Retina (tissue), 1 donor: ENCODE data around the gene MEGF8.
"Not testable (repeated sequence)": the region's sequence is repeated elsewhere in the genome, so short reads cannot be mapped to it uniquely, and the experiment has no call there.

Experiments
- DNase-seq: peaks from one replicate; pipeline ENCODE4 v3.0.0-alpha.2; 2016

MEGF8 gene

DNA sequence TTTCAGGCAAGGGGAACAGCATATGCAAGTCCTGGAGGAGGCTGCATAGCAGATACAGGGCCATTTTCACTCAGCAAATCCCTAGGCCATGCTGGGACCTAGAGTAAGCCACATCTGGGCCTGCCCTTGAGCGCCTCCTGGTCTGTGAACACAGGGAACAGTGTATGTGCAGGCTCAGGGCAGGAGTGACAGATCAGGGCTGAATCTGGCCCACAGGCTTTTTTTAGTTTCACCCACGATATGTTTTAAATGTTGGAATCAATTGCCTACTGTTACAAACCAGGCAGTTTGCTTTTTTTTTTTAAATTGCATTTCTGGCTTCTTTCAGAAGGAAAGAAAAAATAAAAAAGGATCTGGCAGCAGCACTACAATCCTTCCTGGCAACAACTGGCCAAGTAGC, 13.8 kb upstream of the MEGF8 start:
- DNase-seq = no peak

DNA sequence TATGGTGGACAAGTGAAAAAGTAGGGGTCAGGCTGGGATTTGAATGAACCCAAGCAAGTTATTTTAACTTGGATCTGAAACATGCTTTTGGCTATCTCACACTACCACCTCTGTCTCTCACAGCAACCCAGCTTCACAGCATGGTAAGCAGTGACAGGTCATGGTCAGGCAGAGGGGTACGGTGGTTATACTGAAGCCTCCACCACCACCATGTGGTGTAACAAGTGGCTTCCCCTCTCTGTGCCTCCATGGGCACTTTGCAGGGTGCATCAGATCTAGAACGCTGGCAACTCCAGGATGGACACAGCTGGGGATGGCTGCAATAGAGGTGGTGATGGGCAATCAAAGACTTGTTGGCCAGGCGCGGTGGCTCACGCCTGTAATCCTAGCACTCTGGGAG, 13.1 kb upstream of the MEGF8 start:
- no peak for DNase-seq

DNA sequence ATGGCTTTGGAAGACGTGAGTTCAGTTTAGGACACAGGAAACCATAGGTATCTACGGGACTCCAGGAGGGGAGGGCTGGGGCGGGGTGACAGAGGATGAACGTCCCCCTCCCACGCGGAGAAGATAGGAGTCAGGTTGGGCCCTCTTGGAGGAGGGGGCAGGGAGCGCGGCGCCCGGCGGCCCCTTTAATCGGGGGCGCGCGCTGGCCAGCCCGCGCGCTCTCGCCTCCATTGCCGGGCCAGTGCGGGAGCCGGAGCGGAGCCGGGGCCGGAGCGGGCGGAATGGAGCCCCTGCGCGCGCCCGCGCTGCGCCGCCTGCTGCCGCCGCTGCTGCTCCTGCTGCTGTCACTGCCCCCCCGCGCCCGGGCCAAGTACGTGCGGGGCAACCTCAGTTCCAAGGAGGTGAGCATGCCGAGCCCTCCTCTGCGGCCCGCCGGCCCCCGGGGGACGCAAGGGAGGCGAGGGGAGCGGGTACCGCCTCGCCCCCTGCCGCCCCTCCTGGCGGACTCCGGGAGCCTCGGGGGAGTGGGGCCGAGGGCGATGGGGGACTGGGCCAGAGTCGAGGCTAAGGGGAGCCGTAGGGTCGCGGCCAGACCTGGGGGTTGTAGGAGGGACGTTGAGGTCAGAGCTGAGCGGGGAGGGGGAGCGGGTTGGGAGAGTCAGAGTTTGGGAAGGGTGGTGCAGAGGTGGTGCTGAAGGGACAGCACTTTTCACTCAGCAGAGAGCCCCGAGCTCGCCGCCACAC, 12.2 kb upstream of the MEGF8 start, which contains the start of gene TMEM145:
TSS of gene TMEM145 (plus strand) at position 214 of the 744 bp plus-strand sequence. CDS start at position 282, 68 bp downstream.
- peak; percentile 88 for DNase-seq

DNA sequence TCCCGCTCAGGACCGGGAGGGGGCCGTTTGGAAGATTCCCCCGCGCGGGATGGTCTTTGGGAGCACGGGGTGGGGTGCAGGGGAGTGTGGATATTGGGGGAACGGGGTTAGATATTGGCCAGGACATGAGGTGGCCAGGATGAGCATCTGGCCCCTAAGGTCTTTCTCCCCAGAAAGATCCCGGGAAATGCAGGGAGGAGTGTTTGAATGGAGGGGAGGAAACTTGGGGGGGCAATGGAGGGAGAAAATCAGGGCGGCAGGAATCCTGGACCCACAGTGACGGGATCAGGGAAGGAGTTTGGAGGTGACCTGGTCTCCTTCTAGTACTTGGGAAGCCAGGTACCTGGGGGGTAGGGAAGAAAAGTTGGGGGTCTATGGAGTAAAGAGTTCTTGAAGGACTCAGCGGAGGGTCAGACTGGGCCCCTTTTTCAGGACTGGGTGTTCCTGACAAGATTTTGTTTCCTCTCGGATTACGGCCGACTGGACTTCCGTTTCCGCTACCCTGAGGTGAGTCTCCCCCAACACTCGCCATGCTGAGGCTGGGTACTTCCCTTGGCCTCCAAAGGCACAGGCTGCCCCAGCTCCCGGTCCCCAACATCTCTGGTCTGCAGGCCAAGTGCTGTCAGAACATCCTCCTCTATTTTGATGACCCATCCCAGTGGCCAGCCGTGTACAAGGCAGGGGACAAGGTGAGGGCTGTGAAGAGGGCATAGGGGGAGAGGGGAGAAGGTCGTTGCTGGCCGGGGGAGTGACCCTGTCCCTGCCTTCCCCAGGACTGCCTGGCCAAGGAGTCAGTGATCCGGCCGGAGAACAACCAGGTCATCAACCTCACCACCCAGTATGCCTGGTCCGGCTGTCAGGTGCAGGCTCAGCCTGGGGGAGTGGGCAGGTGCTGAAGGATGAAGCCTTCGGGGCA, 11.3 kb upstream of the MEGF8 start:
- no peak for DNase-seq

DNA sequence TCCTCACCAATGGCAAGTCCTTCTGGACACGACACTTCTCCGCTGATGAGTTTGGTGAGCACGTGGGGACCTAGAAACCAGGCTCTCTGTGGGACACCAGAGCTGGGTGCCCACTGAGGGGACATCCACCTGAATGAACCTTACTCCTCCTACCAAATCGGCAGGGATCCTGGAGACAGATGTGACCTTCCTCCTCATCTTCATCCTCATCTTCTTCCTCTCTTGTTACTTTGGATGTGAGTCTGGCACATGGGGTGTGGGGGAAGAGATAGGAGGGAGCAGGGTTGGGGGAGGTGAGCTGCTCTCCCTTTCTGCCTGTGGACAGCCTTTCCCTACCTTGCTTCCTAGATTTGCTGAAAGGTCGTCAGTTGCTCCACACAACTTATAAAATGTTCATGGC, 10.4 kb upstream of the MEGF8 start:
- DNase-seq = no peak

DNA sequence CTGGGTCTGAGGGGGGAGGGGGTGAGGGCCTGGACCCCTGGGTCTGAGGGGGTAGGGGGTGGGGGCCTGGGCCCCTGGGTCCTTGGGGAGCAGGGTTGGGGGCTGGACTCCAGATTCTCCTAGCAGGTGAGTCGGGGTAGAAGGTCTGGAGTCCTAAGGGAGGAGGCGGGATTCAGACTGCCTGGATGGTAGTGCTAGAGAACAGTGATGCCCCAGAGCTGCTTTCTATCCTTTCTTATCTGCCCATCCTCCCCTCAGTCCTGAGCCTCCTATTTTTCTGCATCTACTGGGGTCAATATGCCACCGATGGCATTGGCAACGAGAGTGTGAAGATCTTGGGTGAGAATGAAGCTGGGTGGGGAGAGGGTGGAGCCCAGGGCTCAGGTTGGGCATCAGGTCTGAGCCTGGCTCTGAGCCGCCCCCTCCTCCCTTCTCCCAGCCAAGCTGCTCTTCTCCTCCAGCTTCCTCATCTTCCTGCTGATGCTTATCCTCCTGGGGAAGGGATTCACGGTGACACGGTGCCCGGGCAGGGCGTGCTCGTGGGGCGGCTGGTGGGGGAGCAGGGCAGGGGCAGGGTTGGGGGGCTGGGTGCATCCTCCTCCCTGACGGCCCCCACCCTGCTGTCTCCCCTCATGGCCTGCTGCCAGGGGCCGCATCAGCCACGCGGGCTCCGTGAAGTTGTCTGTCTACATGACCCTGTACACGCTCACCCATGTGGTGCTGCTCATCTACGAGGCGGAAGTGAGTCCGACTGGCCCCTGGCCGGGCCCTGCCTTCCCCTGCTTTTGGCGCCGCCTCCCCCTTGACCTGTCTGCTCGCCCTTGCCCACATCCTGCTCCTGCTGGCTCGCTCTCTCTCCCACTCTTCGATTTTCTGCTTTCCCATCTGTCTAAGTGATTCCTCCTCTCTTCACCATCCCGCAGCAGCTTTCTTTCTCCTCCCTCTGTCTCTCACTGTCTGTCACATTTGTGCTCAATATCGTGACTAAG, 8.9 kb upstream of the MEGF8 start:
- peak; percentile 41 for DNase-seq

DNA sequence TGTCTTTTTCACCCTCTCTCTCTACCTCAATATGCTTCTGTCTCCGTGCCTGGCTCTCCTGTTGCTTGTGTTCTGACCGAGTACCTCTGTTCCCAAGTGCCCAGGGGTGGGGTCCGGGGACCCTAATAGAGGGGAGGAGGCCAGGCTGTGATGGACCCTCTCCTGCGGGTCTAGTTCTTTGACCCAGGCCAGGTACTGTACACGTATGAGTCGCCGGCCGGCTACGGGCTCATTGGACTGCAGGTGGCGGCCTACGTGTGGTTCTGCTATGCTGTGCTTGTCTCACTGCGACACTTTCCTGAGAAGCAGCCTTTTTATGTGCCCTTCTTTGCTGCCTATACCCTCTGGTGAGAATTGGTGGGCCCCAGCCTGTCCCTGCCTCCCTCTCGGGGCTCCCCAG, 7.9 kb upstream of the MEGF8 start:
- no peak for DNase-seq

DNA sequence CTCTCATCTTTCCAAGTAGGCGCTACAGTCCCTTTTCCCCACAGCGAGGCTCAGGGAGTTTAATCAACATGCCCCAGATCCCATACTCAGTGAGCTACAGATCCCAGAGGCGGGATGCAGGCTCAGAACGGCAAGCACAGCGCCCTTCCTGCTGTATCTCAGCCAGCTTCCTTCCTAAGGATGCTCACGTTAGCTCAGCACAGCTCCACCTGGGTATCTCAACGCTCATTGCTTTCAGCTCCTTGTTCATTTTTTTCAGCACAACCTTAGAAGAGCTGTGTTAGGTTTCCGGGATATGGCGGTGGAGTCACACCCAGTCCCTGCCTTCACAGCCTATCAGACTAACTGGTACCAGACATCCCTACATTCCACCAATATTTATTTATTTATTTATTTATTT, 3.1 kb upstream of the MEGF8 start:
- DNase-seq = no peak

DNA sequence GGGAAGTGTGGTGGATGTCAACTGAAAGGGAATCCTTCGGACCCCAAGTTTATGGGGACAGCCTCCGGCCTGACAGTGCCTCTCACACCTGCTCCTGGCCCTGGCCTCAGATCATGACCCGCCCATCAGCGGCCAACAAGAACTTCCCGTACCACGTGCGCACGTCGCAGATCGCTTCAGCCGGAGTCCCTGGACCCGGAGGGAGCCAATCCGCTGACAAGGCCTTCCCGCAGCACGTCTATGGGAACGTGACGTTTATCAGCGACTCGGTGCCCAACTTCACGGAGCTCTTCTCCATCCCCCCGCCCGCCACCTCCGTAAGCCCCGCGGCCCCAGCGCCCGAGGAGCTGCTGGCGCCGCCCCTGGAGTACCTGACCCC, 2.0 kb upstream of the MEGF8 start:
- DNase-seq = no peak

DNA sequence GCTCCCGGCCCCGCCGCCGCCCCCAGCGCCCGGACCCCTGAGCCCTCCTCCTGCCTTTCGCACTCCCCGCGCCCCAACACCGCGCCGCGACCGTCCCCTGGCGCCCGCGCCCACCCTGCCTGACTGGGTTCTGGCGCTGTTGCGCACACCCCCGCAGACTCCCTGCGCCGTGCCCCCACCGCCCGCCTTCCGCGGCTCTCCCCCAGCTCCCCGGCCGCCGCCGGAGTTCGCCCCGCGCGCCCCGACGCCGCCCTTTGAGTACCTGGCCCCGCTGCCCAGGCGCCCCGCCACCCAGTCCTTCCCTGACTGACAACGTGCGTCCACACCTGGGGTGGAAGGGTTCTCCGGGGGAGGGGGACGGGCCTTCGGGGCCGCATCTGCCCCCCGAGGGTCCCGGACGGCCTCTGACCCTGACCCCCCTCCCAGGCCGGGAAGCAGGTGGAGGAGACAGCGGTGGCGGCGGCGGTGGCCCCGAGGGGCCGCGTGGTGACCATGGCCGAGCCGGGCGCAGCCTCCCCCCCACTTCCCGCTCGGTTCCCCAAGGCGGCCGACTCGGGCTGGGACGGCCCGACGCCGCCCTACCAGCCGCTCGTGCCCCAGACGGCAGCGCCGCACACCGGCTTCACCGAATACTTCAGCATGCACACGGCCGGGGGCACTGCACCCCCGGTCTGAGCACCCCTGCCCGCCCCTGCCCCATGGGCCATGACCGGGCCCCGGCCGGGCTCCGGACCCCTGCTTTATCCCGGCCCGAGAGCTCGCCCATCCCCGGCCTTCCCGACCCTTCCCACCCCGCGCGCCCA, 1.4 kb upstream of the MEGF8 start:
- DNase-seq = peak; percentile 19

DNA sequence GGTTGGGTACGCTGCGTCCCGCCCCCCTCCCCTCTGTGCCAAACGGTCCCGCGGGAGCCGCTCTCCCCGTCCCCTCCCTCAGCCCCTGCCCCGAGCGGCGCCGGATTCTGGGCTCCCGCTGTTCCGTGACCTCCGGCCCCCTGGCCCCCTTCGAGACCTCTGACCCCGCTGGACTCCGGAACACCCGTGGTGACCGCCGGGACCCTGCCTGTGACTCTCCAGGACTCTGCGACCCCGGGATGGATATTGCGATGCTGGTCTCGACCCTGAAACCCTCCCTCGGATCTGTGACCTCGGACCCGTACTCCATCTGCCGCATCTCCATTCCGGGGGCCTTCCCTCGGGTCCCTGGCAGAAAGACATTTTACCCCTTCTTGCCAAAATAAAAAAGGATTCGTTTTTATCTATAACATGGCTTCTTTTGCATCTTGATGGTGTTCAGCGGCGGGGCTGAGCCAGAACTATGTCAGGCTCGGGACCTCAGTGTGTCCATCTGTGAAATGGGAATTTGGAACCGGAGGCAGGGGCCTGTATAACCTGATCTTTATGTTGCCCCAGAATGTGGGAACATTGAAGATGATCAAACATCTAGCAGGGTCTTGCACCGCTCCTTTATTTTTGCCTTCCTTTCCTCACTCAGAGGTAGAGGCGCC, 654 bp upstream of the MEGF8 start:
- DNase-seq = no peak

DNA sequence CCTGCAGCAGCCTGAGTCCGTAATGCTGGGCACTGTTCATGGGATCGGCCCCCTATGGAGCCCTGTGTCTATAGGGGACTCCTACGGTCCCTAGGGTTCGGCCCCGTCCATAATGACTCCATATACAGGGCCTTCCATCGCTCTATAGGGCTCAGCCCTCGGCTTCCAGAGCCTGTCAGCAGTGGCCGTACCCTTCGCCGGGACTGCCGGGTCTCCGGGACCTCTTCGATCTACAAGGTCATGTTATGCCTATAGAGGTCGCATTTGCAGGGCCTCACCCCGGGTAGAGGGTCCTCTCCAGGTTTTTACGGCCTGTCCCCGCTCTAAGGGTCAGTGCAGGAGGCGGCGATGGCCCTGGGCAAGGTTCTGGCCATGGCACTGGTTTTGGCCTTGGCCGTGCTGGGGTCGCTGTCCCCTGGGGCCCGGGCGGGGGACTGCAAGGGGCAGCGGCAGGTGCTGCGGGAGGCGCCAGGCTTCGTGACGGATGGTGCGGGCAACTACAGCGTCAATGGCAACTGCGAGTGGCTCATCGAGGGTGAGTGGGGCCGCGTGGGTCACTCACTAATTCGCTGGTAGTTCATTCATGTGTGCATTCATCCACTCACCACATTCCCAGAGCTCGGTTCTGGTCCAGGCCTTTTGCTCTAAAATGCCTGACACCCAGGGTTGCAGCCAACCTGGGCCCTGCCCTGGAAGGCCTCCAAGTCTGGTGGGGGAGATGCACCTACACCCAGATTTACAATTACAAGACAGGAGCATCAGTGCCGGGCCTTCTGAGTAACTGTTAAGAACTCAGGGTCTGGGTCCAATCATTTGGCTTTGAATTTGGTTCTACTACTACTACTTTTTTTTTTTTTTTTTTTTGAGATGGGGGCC, 699 bp downstream of the MEGF8 start:
- no peak for DNase-seq

DNA sequence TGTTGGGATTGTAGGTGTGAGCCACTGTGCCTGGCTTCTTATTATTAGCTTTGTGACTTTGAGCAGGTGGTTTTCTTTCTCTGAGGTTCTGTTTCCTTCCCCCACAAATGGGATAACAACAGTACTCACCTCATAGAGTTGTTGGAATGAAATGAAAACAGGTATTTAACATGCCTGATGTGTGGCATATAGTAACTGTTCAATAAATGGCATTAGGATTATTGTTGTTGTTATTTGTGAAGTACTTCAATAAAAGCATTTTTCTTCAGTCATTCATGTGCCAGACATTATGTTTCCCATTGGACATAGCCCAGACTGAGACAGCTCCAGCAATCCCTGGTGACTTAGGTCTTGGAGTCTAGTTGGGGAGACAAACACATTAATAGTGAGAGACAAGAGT, 1.5 kb downstream of the MEGF8 start:
- DNase-seq = no peak

DNA sequence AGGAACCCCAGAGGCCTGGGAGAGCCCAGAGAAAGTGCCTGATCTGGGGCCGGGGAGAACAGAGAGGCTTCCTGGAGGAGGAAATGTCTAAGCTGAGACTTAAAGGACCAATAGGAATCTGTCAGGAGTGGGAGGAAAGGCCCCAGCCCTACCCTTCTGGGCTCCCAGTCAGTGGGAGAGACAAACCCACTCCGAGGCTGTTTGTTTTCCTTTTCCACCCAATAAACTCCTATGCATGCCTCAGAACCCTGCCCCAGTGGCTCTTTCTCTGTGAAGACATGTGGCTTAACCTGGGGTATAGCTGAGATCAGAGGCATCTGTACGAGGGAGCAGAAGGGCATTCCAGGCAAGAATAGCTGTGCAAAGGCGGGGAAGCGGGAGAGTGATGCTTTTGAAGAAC, 1.9 kb downstream of the MEGF8 start:
- DNase-seq = no peak

DNA sequence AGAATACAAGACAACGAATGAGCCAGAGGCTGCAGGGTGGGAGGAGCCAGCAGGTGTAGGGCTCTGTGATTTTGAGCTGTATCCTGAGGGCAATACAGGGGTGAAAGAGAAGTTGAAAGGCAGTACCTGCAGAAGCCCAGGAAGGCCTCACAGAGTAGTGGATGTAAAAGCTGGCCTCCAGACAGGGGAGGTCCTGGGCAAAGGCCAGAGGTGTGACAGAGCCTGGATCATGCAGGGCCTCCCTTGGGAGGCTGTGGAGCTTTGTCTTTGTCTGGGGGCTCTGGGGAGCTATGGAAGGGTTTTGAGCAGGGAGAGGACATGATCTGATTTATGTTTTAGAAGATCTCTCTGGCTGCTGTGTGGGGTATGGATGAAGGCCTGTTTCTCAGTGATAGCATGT, 2.7 kb downstream of the MEGF8 start:
- DNase-seq = no peak

DNA sequence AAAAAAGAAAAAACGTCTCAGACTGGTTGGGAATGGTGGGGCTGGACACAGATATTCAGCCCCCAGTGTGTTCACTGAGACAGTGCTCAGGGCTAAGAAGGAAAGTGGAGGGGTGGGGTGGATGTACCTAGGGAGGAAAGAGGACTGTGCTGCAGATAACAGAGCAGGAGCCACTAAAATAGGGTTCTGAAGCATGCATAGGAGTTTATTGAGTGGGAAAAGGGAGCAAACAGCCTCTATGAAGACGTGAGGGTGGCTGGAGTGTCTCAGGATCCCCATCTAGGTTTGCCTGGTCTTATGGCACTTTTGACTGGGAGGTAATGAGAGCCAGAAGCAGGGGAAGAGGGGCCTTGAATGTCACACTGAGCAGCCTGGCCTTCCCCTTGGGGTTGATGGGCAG, 3.4 kb downstream of the MEGF8 start:
- DNase-seq = no peak

DNA sequence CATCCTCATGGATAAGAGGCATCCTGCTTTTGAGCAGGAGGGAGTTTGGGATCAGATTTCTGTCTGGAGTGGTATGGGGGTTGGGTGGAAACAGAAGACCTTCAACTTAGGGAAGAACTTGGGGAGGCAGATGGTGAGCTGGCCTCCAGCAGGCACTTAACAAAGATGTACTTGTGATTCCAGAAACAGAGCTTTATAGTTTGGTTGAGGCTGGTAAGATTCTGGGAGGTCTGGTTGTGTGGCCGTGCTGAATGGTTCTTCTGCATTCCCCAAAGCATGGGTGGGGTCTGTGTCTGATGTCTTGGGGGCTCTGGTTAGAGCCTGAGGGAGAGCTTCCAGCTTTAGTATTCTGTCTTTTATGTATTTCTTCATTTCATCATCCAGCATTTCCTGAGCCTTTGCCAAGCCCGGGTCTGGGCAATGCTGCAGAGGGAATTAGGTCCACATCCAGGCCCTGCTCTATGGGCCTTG, 4.8 kb downstream of the MEGF8 start:
- no peak for DNase-seq

DNA sequence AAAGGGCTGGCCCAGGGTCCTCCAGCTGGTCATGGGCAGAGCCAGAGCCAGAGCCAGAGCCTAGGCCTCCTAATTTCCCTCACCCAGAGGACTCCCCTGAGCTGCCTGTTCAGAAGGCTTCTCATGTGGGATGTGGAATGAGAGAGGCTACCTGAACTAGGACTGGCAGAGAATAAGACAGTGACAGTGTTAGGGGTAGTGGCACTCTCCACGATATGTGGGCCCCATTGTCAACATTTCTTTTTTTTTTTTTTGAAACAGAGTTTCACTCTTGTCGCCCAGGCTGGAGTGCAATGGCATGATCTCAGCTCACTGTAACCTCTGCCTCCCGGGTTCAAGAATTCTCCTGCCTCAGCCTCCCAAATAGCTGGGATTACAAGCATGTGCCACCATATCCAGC, 5.9 kb downstream of the MEGF8 start:
- not testable (repeated sequence) for DNase-seq

DNA sequence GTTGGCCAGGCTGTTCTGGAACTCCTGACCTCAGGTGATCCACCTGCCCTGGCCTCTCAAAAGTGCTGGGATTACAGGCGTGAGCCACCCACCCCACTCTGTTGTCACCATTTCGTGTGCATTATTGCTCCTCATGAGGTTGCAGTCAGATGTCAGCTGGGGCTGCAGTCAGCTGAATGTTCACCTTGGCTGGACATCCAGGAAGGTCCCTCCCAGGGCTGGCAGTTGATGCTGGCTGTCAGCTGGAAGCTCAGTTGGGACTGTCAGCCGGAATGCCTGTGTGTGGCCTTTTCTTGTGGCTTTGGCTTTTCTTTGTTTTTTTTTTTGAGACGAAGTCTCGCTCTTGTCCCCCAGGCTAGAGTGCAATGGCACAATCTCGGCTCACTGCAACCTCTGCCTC, 6.6 kb downstream of the MEGF8 start:
- DNase-seq = no peak

DNA sequence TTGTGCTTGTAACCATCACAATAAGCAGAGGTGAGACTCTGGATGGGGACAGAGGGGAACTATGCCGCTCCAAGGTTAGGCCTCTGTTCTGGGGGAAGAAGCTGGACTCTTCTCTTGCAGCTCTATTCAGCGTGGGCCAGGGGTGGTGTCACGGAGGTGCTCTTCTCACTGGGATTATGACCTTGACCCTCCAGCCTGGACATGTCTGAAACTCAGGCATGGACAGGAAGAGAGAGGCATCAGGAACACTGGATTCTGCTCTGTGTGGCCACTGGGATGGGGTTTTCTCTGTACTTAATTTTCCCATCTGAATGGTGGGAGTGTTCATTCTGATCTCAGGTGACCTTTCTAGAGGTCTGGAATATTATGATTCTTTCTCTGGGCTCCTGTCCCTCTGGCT, 7.6 kb downstream of the MEGF8 start:
- no peak for DNase-seq
